Measurements from ENCODE around the gene CREG1. TPM values are rescaled to one million over a fixed set of nuclear protein-coding genes. Genes with fewer than 3 reads are reported as not detected.

Gene CREG1
- total and polyA plus RNA-seq, 3 experiments from 2014 or later: 14.6 to 19.5 (median 15.3) TPM

- H3K27ac Mint-ChIP-seq: no peak overlapping the region
- DNase-seq: no peak
- ChIA-PET POLR2A (no interaction called here), CTCF (interaction anchor here (1.0 to 1.5 kb wide), 4 partner anchors 10 to 49 kb away, joined by 3 to 4 read pairs (median 4); no protein-coding TSS in a partner anchor)
- H3K36me3 Mint-ChIP-seq: peaks cover 0 to 2% (median 0%) of the 10 kb centered on the region in 3 donors
- Histone ChIP-seq H3K27ac (ENCODE audit: low read depth, low read length) (no peak overlapping the region), H3K9me3 (ENCODE audit: low read length) (no peaks in the 10 kb centered on the region), H3K4me3 (ENCODE audit: low read length) (no peak overlapping the region), H3K4me1 (ENCODE audit: insufficient read depth, low read length) (no peaks in the 10 kb centered on the region), H3K36me3 (ENCODE audit: insufficient read depth, low read length) (no peaks in the 10 kb centered on the region), H3K27me3 (ENCODE audit: insufficient read depth, low read length, poor library complexity, severe bottlenecking) (no peaks in the 10 kb centered on the region)
- H3K4me1 Mint-ChIP-seq: no peaks in the 10 kb centered on the region
- H3K27me3 Mint-ChIP-seq: no peaks in the 10 kb centered on the region
- H3K4me3 Mint-ChIP-seq: no peak overlapping the region
- no peaks in the 10 kb centered on the region for H3K9me3 Mint-ChIP-seq
These were observed 34.8 kb upstream of the CREG1 start for GRCh38 chr1:167588361-167588760.

GRCh38 chr1:167587872-167588271, 34.3 kb upstream of the CREG1 start:
- H3K9me3 Mint-ChIP-seq: no peaks in the 10 kb centered on the region
- POLR2A ChIA-PET: no interaction called here

GRCh38 chr1:167587342-167587741, 33.8 kb upstream of the CREG1 start:
- POLR2A ChIA-PET: no interaction called here

More at GRCh38 chr1:167587872-167588271, 34.3 kb upstream of the CREG1 start:
- Histone ChIP-seq H3K36me3 (ENCODE audit: insufficient read depth, low read length) (no peaks in the 10 kb centered on the region), H3K9me3 (ENCODE audit: low read length) (no peaks in the 10 kb centered on the region), H3K27ac (ENCODE audit: low read depth, low read length) (no peak overlapping the region), H3K27me3 (ENCODE audit: insufficient read depth, low read length, poor library complexity, severe bottlenecking) (no peaks in the 10 kb centered on the region), H3K4me3 (ENCODE audit: low read length) (no peak overlapping the region), H3K4me1 (ENCODE audit: insufficient read depth, low read length) (no peaks in the 10 kb centered on the region)
- H3K36me3 Mint-ChIP-seq: peaks cover 0 to 2% (median 0%) of the 10 kb centered on the region in 3 donors
- no peak for DNase-seq
- H3K4me3 Mint-ChIP-seq: no peak overlapping the region
- no peak overlapping the region for H3K27ac Mint-ChIP-seq
- CTCF ChIA-PET: interaction anchor here (1.2 to 1.5 kb wide), 2 partner anchors 14 to 100 kb away, joined by 3 read pairs; no protein-coding TSS in a partner anchor
- H3K27me3 Mint-ChIP-seq: no peaks in the 10 kb centered on the region
- no peaks in the 10 kb centered on the region for H3K4me1 Mint-ChIP-seq

DNA sequence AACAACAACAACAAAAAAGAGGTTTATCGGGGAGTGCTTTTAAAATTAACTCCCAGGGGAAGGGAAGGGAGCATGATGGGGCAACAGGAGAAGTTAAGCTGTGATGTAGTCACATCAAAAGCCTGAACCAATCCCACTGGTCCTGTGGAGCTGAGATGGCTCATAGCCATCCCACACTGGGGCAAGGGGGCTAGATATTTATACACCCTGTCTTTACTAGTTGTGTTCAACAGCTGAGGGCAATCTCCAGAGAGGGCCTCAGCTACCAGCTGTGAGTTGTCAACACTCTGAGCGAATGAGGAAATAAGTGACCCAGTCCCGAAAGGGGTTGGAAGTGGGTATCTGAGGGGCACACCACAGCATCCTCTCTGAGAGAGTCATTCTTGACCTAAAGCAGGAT, 31.0 kb upstream of the CREG1 start:
- H3K27me3 Mint-ChIP-seq: no peaks in the 10 kb centered on the region
- Histone ChIP-seq H3K27ac (ENCODE audit: low read depth, low read length) (no peak overlapping the region), H3K36me3 (ENCODE audit: insufficient read depth, low read length) (no peaks in the 10 kb centered on the region), H3K4me1 (ENCODE audit: insufficient read depth, low read length) (no peaks in the 10 kb centered on the region), H3K4me3 (ENCODE audit: low read length) (no peak overlapping the region), H3K27me3 (ENCODE audit: insufficient read depth, low read length, poor library complexity, severe bottlenecking) (no peaks in the 10 kb centered on the region), H3K9me3 (ENCODE audit: low read length) (no peaks in the 10 kb centered on the region)
- H3K36me3 Mint-ChIP-seq: peaks cover 0 to 2% (median 0%) of the 10 kb centered on the region in 3 donors
- ChIA-PET POLR2A (no interaction called here), CTCF (no interaction called here)
- no peak overlapping the region for H3K4me3 Mint-ChIP-seq
- no peaks in the 10 kb centered on the region for H3K4me1 Mint-ChIP-seq
- no peaks in the 10 kb centered on the region for H3K9me3 Mint-ChIP-seq
- DNase-seq: no peak
- H3K27ac Mint-ChIP-seq: no peak overlapping the region

More at GRCh38 chr1:167587342-167587741, 33.8 kb upstream of the CREG1 start:
- Histone ChIP-seq H3K27me3 (ENCODE audit: insufficient read depth, low read length, poor library complexity, severe bottlenecking) (no peaks in the 10 kb centered on the region), H3K36me3 (ENCODE audit: insufficient read depth, low read length) (no peaks in the 10 kb centered on the region), H3K27ac (ENCODE audit: low read depth, low read length) (no peak overlapping the region), H3K9me3 (ENCODE audit: low read length) (no peaks in the 10 kb centered on the region), H3K4me1 (ENCODE audit: insufficient read depth, low read length) (no peaks in the 10 kb centered on the region), H3K4me3 (ENCODE audit: low read length) (no peak overlapping the region)
- Mint-ChIP-seq H3K4me1 (no peaks in the 10 kb centered on the region), H3K27me3 (no peaks in the 10 kb centered on the region), H3K9me3 (no peaks in the 10 kb centered on the region), H3K4me3 (no peak overlapping the region), H3K27ac (no peak overlapping the region), H3K36me3 (peaks cover 0 to 2% (median 0%) of the 10 kb centered on the region in 3 donors)
- no peak for DNase-seq
- CTCF ChIA-PET: interaction anchor here (1.2 to 1.5 kb wide), 2 partner anchors 14 to 100 kb away, joined by 3 read pairs; no protein-coding TSS in a partner anchor

DNA sequence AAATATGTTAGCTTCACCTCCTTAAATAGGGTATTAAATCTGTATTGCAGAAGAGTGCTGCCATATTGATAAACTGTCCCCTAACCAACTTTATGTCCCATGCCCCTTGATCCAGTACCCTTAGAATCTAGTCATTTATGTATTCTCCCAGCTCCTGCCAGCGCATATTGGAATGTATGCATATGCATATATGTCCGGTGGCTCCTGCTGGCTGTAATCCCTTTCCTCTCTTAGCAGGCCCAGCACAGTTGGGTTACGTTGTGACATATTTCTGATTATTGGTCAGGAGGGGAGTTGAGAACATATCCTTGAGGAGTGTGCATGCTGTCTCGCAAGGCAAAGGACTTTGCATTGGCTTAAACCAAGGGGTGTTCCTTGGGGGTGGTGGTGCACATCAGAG, 29.2 kb upstream of the CREG1 start:
- no peak overlapping the region for H3K27ac ChIP-seq (ENCODE audit: low read depth, low read length)
- H3K4me1 ChIP-seq (ENCODE audit: insufficient read depth, low read length): no peaks in the 10 kb centered on the region
- H3K4me3 Mint-ChIP-seq: no peak overlapping the region
- H3K36me3 Mint-ChIP-seq: no peaks in the 10 kb centered on the region
- H3K9me3 Mint-ChIP-seq: no peaks in the 10 kb centered on the region
- no peak overlapping the region for H3K27ac Mint-ChIP-seq
- ChIA-PET CTCF (interaction anchor here (1.4 kb wide), 1 partner anchor 9 kb away, joined by 3 read pairs; no protein-coding TSS in a partner anchor), POLR2A (no interaction called here)
- peaks cover 6% of the 10 kb centered on the region in 2 donors for H3K27me3 Mint-ChIP-seq
- no peaks in the 10 kb centered on the region for H3K27me3 ChIP-seq (ENCODE audit: insufficient read depth, low read length, poor library complexity, severe bottlenecking)
- no peaks in the 10 kb centered on the region for H3K36me3 ChIP-seq (ENCODE audit: insufficient read depth, low read length)
- no peaks in the 10 kb centered on the region for H3K9me3 ChIP-seq (ENCODE audit: low read length)
- H3K4me1 Mint-ChIP-seq: no peaks in the 10 kb centered on the region
- H3K4me3 ChIP-seq (ENCODE audit: low read length): no peak overlapping the region
- DNase-seq: no peak

- no peak overlapping the region for H3K27ac ChIP-seq (ENCODE audit: low read depth, low read length)
- H3K4me3 ChIP-seq (ENCODE audit: low read length): no peak overlapping the region
- H3K27me3 ChIP-seq (ENCODE audit: insufficient read depth, low read length, poor library complexity, severe bottlenecking): no peaks in the 10 kb centered on the region
- no peaks in the 10 kb centered on the region for H3K4me1 ChIP-seq (ENCODE audit: insufficient read depth, low read length)
- Mint-ChIP-seq H3K4me1 (no peaks in the 10 kb centered on the region), H3K27ac (no peak overlapping the region), H3K27me3 (peaks cover 6 to 11% of the 10 kb centered on the region in 2 donors), H3K4me3 (no peak overlapping the region), H3K9me3 (no peaks in the 10 kb centered on the region), H3K36me3 (no peaks in the 10 kb centered on the region)
- H3K36me3 ChIP-seq (ENCODE audit: insufficient read depth, low read length): no peaks in the 10 kb centered on the region
- no peaks in the 10 kb centered on the region for H3K9me3 ChIP-seq (ENCODE audit: low read length)
- no peak for DNase-seq
- ChIA-PET CTCF (interaction anchor here (1.4 kb wide), 1 partner anchor 9 kb away, joined by 3 read pairs; no protein-coding TSS in a partner anchor), POLR2A (no interaction called here)
These were observed 28.5 kb upstream of the CREG1 start for GRCh38 chr1:167582064-167582463.

GRCh38 chr1:167579986-167580385, 26.4 kb upstream of the CREG1 start:
- H3K9me3 Mint-ChIP-seq: no peaks in the 10 kb centered on the region
- H3K4me1 Mint-ChIP-seq: no peaks in the 10 kb centered on the region
- no peak overlapping the region for H3K27ac ChIP-seq (ENCODE audit: low read depth, low read length)
- H3K9me3 ChIP-seq (ENCODE audit: low read length): no peaks in the 10 kb centered on the region
- no peak overlapping the region for H3K4me3 Mint-ChIP-seq
- no peak for DNase-seq
- POLR2A ChIA-PET: no interaction called here
- no peaks in the 10 kb centered on the region for H3K27me3 ChIP-seq (ENCODE audit: insufficient read depth, low read length, poor library complexity, severe bottlenecking)
- peaks cover 13 to 28% of the 10 kb centered on the region in 2 donors for H3K27me3 Mint-ChIP-seq
- H3K36me3 Mint-ChIP-seq: peaks cover 0 to 2% (median 0%) of the 10 kb centered on the region in 3 donors
- no peak overlapping the region for H3K4me3 ChIP-seq (ENCODE audit: low read length)
- H3K27ac Mint-ChIP-seq: no peak overlapping the region
- no peaks in the 10 kb centered on the region for H3K4me1 ChIP-seq (ENCODE audit: insufficient read depth, low read length)
- H3K36me3 ChIP-seq (ENCODE audit: insufficient read depth, low read length): no peaks in the 10 kb centered on the region
- CTCF ChIA-PET: interaction anchor here (1.5 kb wide), 1 partner anchor 57 kb away, joined by 3 read pairs; no protein-coding TSS in a partner anchor

- no peak for DNase-seq
- Mint-ChIP-seq H3K9me3 (no peaks in the 10 kb centered on the region), H3K27ac (no peak overlapping the region), H3K36me3 (peaks cover 0 to 5% (median 0%) of the 10 kb centered on the region in 3 donors), H3K27me3 (peaks cover 21 to 36% of the 10 kb centered on the region in 2 donors), H3K4me3 (no peak overlapping the region), H3K4me1 (no peaks in the 10 kb centered on the region)
- no peaks in the 10 kb centered on the region for H3K9me3 ChIP-seq (ENCODE audit: low read length)
- CTCF ChIA-PET: interaction anchor here (1.5 kb wide), 1 partner anchor 10 kb away, joined by 4 read pairs; no protein-coding TSS in a partner anchor
- H3K27ac ChIP-seq (ENCODE audit: low read depth, low read length): no peak overlapping the region
- H3K27me3 ChIP-seq (ENCODE audit: insufficient read depth, low read length, poor library complexity, severe bottlenecking): no peaks in the 10 kb centered on the region
- no peaks in the 10 kb centered on the region for H3K4me1 ChIP-seq (ENCODE audit: insufficient read depth, low read length)
- no peaks in the 10 kb centered on the region for H3K36me3 ChIP-seq (ENCODE audit: insufficient read depth, low read length)
- POLR2A ChIA-PET: no interaction called here
- H3K4me3 ChIP-seq (ENCODE audit: low read length): no peak overlapping the region
These were observed 25.5 kb upstream of the CREG1 start for GRCh38 chr1:167578939-167579521.
